ENCODE results near the gene LSM3.
A peak's percentile ranks its signal among the peaks of the same experiment; 100 is the strongest.

Gene LSM3

DNA sequence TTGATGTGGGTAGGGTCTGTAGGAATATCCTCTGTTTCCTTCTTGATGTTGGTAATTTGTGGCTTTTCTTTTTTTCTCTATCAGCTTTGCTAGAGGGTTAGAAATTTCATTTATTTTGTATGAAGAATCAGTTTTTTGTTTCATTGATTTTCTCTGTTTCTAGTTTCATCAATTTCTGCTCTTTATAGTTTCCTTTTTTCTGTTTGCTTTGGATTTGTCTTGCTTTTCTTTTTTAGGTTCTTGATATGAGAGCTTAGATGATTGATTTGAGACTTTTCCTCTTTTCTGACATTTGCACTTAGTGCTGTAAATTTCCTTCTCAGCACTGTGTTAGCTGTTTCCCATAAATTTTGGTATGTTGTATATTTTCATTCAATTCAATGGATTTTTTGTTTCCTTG is 61.3 kb downstream of the LSM3 start:
- DNase-seq (ENCODE audit: low read depth, low spot score), result no peak

DNA sequence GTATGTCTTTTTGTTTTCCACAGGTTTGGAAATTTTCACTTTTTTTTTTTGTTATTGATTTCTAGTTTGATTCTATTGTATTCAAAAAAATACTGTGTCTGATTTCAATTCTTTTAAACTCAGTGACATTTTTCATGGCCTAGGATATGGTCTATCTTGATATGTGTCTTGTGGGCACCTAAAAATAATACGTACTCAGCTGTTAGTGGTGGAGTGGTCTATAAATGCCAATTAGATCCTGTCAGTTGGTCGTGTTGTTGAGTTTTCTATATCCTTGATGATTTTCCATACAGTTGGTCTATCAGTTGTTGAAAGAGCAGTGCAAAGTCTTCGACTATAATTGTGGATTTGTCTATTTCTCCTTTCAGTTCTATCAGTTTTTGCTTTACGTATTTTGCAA is 61.7 kb downstream of the LSM3 start:
- DNase-seq (ENCODE audit: low read depth, low spot score), result no peak

GRCh38 chr3:14241716-14242115 is 63.1 kb downstream of the LSM3 start:
- no peak for DNase-seq (ENCODE audit: low read depth, low spot score)

- no peak for DNase-seq (ENCODE audit: low read depth, low spot score)
Observed at GRCh38 chr3:14242490-14243311, 64.1 kb downstream of the LSM3 start.

GRCh38 chr3:14243782-14244181 is 65.2 kb downstream of the LSM3 start:
- peak; percentile 65 for DNase-seq (ENCODE audit: low read depth, low spot score)

GRCh38 chr3:14244521-14245247 is 66.1 kb downstream of the LSM3 start:
- no peak for DNase-seq (ENCODE audit: low read depth, low spot score)

DNA sequence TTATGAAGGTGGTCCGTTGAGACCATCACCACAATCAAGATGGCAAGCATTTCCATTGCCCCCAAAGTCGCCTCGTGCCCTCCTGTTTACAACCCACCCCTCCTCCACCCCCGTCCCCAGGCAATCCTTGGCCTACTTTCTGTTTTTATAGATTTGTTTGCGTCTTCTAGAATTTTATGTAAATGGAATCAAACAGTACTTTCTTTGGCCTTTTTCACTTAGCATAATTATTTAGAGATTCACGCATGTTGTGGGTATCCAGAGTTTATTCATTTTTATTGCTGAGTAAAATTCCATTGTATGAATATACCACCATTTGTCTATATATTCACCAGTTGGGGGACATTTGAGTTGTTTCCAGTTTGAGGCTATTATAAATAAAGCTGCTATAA is 66.6 kb downstream of the LSM3 start:
- DNase-seq (ENCODE audit: low read depth, low spot score), result no peak

DNA sequence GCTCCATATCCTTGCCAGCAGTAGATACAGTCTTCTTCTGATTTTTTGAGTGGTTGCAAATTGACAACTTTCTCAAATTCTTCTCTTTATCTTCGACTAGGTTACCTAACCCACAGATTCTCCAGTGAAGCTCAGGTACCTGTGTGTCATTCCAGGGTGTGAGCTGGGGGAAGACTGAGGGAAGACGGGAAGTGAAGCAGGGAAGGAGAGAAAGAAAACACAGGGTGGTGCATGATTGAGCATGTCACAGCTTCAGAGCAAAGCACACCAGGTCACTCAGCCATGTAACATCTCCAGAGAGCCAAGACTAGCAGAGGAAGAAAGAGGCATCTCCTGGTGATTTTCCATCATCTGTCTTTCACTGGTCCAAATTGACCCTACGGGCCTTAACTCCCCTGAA is 67.2 kb downstream of the LSM3 start:
- no peak for DNase-seq (ENCODE audit: low read depth, low spot score)

DNA sequence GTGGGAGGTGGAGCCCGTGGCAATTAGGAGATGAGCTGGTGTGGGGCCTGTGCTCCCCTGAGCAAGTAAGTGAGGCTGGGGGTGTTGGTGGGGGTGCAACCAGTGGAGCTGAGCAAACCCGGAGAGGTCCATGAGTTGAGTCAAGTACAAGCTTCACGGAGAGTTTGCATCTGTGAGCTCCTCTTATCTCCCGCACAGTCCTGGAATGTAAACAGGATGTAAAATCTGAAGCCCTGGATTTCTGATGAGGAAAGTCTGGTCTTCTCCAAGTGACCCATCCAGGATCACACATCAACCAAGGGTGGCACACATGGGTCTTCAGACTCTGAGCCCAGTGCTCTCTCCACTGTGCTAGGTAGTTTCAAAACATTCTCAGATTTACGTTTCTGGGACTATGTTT is 67.8 kb downstream of the LSM3 start:
- DNase-seq (ENCODE audit: low read depth, low spot score), result no peak

DNA sequence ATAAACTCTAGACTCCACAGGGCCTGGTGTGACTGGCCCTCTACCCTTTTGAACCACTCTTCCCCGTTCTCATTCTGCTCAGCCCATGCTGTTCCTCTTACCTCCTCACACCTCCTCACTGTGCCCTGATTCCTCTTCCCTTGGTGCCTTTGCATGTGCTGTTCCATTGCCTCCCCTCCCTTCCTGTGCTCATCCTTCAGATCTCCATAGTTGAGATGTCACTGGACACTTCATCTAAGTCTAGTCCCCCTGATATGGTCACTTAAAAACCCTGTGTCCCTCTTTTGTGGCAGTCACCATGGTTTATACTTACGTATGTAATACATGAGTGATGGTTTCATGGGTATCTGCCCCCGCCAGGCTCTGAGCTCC is 69.8 kb downstream of the LSM3 start:
- DNase-seq (ENCODE audit: low read depth, low spot score), result no peak

DNA sequence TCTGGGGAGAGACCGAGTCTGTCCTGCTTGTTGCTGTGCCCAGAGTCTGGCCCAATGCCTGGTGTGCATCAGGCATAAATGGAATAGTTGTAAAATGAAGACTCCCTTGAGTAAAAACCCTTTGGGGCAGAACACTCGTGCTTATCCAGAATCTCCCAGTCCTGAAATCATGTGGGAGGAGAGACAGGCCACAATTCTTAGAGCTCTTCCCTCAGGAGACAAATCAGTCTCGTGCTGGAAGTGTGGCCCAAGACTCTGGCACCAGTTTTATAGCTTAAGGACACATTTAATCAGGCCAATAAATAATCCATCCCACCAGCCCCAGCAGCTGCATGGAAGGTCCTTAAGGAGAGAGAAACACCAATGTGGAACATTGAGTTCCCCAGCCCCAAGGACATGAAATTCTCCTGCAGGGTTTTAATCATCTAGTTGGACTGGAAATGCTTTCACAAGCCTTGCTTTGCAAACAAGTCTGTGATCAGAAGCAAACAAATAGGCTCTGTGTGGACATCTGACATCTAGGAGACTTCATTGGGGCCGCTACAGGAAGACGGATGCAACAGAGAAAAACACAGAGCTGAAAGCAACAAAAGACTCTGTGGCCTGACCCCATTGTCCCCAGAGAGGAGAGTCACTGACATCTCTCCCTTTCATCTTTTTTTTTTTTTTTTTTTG is 70.4 kb downstream of the LSM3 start:
- no peak for DNase-seq (ENCODE audit: low read depth, low spot score)

Data from ELF-1 (cell line).